ENCODE measurements around the gene PDCD11.

DNA sequence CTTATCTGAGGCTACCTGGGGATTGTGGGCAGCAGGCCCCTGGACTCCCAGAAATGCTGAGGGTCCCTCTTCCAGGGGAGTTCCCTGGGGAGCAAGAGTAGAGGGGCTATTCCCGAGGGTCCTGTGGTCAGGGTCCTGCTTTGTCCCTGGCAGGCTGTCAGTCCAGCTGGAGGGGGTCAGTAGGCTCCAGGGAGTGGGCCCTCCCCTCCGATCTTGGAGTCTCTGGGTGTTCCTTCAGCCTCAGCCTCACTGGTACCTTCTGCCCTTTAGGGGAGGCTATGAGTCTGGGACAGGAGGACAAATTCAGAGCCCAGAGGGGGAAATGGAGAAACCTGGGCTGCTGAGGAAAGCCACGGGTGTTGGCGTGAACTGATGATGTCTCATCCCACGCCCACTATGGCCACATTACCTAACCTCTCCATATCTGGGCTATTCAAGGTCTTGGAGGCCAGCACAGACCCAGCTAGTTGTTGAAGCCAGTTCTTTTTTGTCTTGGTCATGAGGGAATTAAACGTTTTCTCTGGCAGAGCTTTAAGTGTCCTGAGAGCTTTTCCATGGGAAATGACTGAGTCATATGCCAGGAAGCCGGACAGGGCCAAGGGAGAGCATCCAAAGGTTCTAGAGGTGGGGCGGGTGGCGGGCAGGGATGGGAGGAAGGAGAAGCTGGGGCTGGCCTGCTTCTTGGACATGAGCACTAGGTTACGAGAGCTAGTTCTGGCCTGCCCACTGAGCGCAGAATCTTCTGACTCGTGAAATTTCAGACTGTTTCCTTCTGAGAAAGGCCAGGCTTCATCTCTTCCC lies 49.5 kb downstream of the PDCD11 start:
- TF ChIP-seq EZH2 (IDR thresholded peaks at IDR 0.05; ENCODE audit: low read length, missing control alignments): no peak
- no peak for TF ChIP-seq CTCF (conservative IDR thresholded peaks at IDR 0.05 in 1 of 2, IDR thresholded peaks at IDR 0.05 in 1 of 2; ENCODE audit: low read depth in 1 of 2, low read length in 2 of 2)
